Femur (tissue), 1 donor: ENCODE data around the gene STPG2.
"Not testable (repeated sequence)": the region's sequence is repeated elsewhere in the genome, so short reads cannot be mapped to it uniquely, and the experiment has no call there.

Experiments
- DNase-seq: peaks from one replicate; pipeline ENCODE4 v3.0.0-alpha.2; 2017

Gene STPG2

DNA sequence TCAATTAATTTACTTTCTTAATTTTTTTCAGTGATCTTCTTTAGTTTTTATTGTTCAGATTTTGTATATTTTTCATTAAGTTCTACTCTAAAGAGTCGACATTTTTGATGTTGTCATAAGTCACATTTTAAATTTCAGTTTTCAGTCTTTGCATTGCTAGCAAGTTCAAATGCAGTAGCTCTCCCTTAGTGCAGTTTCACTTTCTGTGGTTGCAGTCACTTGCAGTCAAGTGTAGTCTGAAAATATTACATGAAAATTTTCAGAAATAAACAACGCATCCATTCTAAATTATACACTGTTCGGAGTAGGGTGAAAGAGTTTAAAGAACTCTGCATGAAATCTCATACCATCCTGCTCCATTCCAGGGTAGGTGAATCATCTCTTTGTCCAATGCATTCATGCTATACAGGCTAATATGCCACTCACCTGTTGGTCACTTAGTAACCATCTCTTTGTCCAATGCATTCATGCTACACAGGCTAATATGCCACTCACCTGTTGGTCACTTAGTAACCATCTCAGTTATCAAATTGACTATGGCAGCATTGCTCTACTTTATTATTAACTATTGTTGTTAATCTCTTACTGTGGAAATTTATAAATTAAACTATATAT is 356.9 kb downstream of the STPG2 start:
- DNase-seq = no peak

DNA sequence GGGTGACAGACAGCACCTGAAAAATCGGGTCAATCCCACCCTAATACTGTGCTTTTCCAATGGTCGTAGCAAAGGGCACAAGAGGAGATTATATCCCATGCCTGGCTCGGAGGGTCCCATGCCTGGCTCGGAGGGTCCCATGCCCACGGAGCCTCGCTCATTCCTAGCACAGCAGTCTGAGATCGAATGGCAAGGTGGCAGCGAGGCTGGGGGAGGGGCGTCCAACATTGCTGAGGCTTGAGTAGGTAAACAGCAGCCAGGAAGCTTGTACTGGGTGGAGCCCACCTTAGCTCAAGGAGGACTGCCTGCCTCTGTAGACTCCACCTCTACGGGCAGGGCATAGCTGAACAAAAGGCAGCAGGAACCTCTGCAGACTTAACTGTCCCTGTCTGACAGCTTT is 365.1 kb downstream of the STPG2 start:
- no peak for DNase-seq

DNA sequence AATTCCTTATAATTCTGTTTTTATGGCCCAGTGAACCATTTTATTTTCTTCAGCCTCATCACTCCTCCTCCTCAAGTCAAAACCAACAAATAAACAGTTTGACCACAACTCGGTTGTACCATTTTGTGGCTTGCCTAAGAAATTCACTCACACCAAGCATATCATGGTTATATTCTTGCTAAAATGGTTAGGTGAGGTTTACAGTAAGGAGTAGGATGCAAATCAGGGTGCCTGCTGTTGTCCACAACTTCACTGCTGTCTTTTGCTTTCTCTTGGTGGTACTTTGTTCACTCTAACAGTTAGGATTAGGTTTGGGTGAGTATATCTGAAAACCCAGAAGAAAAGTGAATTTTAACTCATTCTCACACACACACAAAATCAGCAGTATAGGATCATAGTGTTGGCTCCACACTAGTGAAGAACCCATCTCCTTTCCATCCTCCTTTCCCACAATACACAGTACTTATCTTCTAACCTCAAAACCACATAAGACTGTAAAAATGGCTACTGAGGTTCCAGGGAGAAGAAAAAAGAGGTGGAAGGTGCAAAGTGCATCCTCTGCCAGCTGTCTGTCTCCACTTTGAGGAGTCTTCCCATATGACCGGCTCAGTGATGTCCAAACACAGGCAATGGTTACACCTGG is 368.8 kb downstream of the STPG2 start:
- DNase-seq = no peak

GRCh38 chr4:97770222-97770621 is 373.1 kb downstream of the STPG2 start:
- DNase-seq = no peak

GRCh38 chr4:97762115-97762512 is 381.2 kb downstream of the STPG2 start:
- DNase-seq = no peak

GRCh38 chr4:97761445-97762114 is 381.7 kb downstream of the STPG2 start:
- DNase-seq = no peak

DNA sequence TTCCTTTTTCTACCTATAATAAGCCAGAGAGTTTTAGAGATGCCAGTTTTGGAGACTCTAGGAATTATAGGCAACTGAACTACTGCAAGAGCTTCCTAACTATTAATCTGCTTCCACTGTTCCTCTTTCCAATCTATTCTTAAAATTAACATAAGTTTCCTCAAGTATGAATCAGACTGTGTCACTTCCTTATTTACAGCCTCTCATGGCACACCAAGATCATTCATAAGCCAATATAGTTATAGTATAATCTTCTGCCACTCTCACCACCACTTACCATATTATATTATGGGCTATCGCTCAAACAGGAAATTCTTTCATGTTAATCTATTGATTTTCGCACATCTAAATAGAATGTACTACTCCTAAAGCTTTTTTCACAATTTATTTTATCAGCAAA is 383.5 kb downstream of the STPG2 start:
- DNase-seq = no peak

DNA sequence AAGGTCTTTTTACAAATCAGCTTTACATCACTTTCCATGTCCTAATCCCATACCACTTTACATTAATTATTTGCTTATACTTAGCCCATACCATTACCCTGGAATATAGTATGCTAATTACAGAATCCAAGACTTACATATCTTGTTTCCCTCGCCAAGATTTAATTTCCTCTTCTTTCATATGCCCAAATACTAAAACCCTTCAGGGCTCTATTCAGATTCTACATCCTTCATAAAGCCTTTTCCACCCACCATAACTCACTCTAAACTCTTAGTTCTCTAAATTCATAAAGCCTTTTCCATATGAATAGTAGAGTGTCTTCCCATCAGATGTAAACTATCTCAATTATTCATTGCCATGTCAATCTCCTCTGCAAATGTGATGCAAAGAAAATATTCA is 390.7 kb downstream of the STPG2 start:
- DNase-seq = no peak

DNA sequence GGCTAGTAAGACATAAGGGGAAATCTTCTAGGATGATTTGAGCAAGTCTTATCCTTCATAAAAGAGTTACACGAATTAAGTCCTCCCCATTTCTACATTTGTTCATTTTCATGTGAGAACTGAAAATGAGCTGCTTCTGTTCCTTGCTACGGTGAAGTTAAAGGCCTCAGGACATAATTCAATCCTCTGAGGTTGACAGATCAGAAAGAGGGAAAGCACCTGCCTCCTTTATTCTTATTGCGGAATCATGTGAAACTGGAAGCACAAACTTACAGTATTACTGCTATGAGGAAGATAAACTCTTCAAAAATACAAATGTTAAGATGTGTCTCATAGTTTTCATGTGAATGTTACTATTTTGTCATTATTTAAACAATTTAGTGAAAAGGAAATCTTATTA is 395.3 kb downstream of the STPG2 start:
- DNase-seq = no peak

GRCh38 chr4:97720869-97721432 is 422.3 kb downstream of the STPG2 start:
- DNase-seq = no peak

DNA sequence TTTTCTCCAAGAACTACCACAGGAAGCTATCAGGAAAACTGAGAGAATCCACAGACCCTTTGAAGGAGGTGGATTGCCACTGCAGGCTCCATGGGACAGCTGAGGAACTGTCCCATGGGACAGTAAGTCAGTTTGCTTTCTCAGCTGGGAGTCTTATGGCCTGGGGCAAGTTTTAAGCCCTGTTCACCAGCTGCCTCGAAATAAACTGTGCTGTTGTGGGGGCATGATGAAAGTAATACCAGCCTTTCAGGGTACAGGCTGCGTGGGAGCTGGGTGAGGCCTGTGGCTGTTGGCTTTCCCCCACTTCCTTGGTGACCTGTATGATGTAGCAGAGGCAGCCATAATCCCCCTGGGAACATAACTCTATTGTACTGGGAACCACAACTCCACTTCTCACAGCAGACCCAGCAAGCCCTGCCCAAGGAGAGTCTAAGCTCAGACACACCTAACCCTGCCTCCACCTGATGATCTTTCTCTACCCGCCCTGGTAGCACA is 452.1 kb downstream of the STPG2 start:
- DNase-seq = no peak

DNA sequence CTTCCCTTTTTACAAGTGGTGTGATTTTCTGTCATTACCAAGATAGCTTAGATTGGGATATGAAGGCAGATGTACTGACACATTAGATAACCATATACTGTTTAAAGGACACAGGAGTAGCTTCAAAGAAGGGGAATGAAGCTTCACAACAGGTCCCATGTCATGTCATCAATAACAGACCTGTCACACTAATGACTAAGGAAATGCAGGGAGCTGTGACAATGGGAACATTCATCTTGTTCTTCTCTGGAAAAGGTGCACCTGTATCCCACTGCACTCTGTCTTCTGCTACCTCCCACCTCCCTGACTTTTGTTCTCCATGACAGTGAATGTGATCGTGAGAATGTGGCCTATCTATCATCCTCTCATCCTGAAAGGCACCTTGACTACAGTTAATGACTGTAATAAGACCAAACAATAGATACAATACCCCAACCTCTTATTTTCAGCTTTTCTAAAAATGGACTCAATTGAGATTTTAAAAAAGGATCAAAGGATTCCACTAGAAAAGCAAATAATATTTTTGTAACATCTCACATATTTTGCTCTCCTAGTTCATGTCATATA is 472.5 kb downstream of the STPG2 start:
- DNase-seq = no peak

GRCh38 chr4:97665553-97665952 is 477.7 kb downstream of the STPG2 start:
- no peak for DNase-seq

DNA sequence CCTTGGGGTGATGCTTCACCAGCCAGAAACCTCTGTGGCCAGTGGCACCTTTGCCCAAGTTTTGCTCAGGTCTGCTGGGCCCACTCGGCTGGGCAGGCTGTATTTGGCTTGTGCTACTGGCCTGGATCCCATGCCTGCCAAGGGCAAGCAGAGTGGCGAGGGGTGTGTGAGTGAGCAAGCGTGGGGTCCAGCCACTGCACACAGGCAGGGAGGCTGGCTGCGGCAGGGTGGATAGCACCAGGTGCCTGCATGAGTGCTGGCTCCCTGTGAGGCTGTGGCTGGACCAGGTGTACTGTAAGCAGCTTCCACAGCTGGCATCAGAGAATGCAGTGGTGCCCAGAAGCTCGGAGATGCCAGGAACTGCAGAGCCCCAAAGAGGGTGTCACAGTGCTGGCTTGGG is 478.5 kb downstream of the STPG2 start:
- no peak for DNase-seq

DNA sequence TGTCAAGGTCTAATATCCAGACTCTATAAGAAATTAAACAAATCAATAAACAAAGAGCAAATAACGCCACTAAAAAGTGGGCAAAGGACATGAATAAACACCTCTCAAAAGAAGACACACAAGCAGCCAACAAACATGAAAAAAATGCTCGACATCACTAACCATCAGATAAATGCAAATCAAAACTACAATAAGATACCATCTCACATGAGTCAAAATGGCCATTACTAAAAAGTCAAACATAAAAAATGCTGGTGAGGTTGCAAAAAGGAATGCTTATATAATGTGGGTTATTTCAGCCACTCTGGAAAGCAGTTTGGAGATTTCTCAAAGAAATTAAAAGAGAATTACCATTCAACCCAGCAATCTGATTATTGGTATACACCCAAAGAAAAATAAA is 481.1 kb downstream of the STPG2 start:
- DNase-seq = no peak

GRCh38 chr4:97656044-97656720 is 487.1 kb downstream of the STPG2 start:
- no peak for DNase-seq

DNA sequence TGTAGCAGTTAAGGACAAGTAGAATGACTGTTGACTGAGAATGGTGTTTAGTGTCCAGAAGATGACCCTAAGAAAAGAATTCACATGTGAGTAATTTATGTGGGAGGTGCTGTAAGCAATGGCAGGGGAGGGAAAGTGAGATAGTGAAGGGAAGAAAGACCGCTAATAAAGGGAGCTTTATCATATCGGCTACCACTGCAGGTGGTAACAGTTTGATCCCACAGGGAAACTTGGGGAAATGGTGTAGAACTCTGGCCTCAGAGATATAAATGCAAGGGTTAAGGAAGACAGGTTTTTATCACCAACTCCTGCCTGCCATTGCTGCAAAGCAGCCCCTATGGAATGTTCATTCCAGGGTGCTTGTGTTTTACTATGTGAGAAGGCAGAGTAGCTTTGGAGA is 489.6 kb downstream of the STPG2 start:
- no peak for DNase-seq

GRCh38 chr4:97646997-97647396 is 496.3 kb downstream of the STPG2 start:
- no peak for DNase-seq

DNA sequence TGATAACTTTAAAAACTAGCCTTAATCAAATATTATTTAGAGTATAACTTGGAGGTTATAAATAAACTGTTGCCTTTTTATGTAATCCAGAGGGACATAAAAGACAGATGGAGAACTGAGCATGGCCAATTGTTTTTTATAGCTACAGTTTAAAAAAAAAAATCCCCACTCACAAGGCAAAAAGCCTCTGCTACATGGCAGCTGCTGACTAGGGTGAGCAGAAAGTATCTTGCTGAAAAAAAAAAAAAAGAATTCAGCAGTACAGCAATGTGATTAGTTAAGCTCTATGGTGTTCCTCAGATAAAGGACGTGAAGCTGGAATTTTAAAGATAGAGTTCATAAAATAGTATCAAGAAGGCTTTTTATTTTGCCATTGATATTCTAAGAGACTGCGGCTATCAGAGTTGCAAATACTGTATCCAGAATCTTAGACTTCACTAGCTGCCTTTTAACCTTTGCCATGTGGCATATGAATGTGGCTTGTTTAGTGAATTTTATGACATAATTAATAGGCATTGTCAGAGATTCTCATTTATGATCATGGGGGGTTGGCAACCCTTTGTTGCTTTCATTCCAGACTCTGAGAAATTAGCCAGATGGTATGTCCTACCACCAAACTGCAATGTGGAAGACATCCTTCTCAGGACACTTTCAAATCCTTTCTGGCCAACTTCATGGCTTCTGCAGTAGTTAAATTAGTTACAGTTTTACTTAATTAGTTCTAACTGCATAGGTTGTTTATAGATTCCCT is 498.0 kb downstream of the STPG2 start:
- no peak for DNase-seq

DNA sequence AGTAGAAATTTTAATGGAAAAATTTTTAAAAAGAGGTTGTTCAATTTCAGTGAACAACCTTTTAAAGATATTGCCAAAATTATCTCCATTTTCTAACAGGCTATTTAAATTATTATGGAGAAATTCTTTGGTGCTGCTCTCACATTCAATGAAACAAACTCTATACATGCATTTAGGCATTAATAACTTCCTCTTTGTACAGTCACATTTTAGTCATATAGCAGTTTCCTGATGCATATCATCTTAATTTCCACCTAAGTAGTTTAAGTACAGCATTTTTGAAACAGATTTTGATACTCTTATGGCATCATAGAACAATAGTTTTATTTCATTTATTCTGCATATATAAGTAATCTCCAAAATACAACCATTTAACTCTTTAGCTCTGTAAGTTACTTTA is 500.1 kb downstream of the STPG2 start:
- DNase-seq = no peak

DNA sequence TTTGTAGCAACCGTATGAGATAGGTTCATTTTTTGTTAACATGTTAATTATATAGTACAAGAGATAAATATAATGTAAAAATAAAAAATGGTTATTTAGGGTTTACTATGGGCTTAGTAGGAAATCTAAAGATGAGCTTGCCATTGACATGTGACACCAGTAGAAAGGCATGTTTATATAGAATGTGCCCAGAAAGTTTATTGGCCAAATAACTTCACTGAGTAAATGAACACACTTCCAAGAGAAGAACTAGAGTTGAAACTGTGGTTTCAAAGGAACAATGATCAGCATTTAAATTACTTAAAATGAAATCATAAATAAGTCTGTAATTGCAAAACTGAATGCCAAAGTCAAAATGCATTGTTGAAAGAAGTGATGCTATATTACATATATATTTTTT is 503.3 kb downstream of the STPG2 start:
- no peak for DNase-seq

DNA sequence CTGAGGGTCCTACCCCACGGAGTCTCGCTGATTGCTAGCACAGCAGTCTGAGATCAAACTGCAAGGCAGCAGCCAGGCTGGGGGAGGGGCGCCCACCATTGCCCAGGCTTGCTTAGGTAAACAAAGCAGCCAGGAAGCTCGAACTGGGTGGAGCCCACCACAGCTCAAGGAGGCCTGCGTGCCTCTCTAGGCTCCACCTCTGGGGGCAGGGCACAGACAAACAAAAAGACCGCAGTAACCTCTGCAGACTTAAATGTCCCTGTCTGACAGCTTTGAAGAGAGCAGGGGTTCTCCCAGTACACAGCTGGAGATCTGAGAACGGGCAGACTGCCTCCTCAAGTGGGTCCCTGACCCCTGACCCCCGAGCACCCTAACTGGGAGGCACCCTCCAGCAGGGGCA is 509.4 kb downstream of the STPG2 start:
- not testable (repeated sequence) for DNase-seq
